K562 (cell line): ENCODE data around the gene GLP1R. TPM values are rescaled to one million over a fixed set of nuclear protein-coding genes. Genes with fewer than 3 reads are reported as not detected.

Experiments used
- ATAC-seq: fragments of 200-7000 bp; cut with Tn5 transposase; 3 replicates; pipeline ENCODE4 v1.9.1; 2020; ENCODE audit warnings: moderate library complexity
- BruUV-seq: library from RNA; stranded (reverse); fragments of 400-500 nt; replicated peaks from 2 replicates; lab custom pipeline; 2021; lab: Mats Ljungman, UMichigan
- CTCF ChIA-PET: fragments of 300-600 bp; formaldehyde crosslinking; extraction: SDS; loops from one replicate; lab custom pipeline; 2021; ENCODE audit warnings: low intra/inter-chr PET ratio; lab: Yijun Ruan, JAX
- POLR2A ChIA-PET: fragments of 300-600, 350-650 bp; sonication (Branson Sonifier 250); formaldehyde crosslinking; extraction: SDS; loops from one replicate; lab custom pipeline; 2021; ENCODE audit warnings: antibody characterized with exemption, inconsistent platforms; lab: Yijun Ruan, JAX
- DNase-seq, 4 experiments: peaks; one replicate each; pipeline versions ENCODE4 v3.0.0 to v3.0.0-alpha.2; 2011 to 2018; ENCODE audit warnings: low spot score in 3 of 4, mixed read lengths in 3 of 4; ENCODE audit errors: extremely low read depth in 1 of 4
- FAIRE-seq: peaks from 2 replicates; lab custom pipeline; 2011; peaks lifted over from hg19 to GRCh38; lab: Jason Lieb, UNC
- H2AFZ ChIP-seq: 2 replicates; pipeline ENCODE4 v1.6.0; 2011; ENCODE audit warnings: low read depth, low read length, control low read depth, inconsistent platforms
- H3K27ac ChIP-seq: fragments of 200-600 bp; 3 replicates; pipeline ENCODE4 v1.8.0; 2011; ENCODE audit warnings: low read depth, mild to moderate bottlenecking, control low read depth, inconsistent platforms, low read length, moderate library complexity, mixed read lengths; ENCODE audit errors: extremely low read depth
- H3K27me3 ChIP-seq, 2 experiments: fragments of 300-600 bp in 1 of 2; 2 replicates in 1 of 2; 3 replicates in 1 of 2; pipeline versions ENCODE4 v1.6.0 to v1.8.0; 2011; ENCODE audit warnings: inconsistent platforms in 2 of 2, low read length in 2 of 2, mild to moderate bottlenecking in 1 of 2, mixed read lengths in 1 of 2, moderate library complexity in 1 of 2; ENCODE audit not compliant: control insufficient read depth in 2 of 2, insufficient read depth in 2 of 2
- H3K36me3 ChIP-seq: fragments of 300-600 bp; 3 replicates; pipeline ENCODE4 v1.8.0; 2011; ENCODE audit warnings: mild to moderate bottlenecking, low read length, inconsistent platforms; ENCODE audit not compliant: control insufficient read depth, insufficient read depth
- H3K4me1 ChIP-seq, 2 experiments: fragments of 200-600 bp in 1 of 2; replicated peaks in 1 of 2; 2 replicates in 1 of 2; 3 replicates in 1 of 2; pipeline versions ENCODE4 v1.5.1 to v1.8.0; 2011; ENCODE audit warnings: inconsistent platforms in 2 of 2, low read length in 2 of 2, mild to moderate bottlenecking in 1 of 2, mixed read lengths in 1 of 2, moderate library complexity in 1 of 2; ENCODE audit not compliant: control insufficient read depth in 2 of 2, insufficient read depth in 2 of 2
- H3K4me2 ChIP-seq: 2 replicates; pipeline ENCODE4 v1.6.1; 2011; ENCODE audit warnings: low read length, control low read depth, inconsistent platforms, mixed read lengths; ENCODE audit not compliant: insufficient read depth
- H3K4me3 ChIP-seq: fragments of 200-600 bp; sonication (generic), shearing (Covaris generic); 2 replicates; pipeline ENCODE4 v1.5.1; 2016; ENCODE audit warnings: control low read depth, inconsistent platforms
- H3K79me2 ChIP-seq: fragments of 200-600 bp; 3 replicates; pipeline ENCODE4 v1.8.0; 2011; ENCODE audit warnings: low read length, inconsistent platforms; ENCODE audit not compliant: control insufficient read depth, insufficient read depth
- H3K9ac ChIP-seq, 2 experiments: 2 replicates each; pipeline versions ENCODE4 v1.6.0 to v1.6.1; 2011; ENCODE audit warnings: low read depth in 2 of 2, low read length in 2 of 2, control low read depth in 1 of 2, inconsistent platforms in 1 of 2, mild to moderate bottlenecking in 1 of 2, mixed read lengths in 1 of 2; ENCODE audit not compliant: insufficient read depth in 1 of 2
- H3K9me1 ChIP-seq: one replicate; pipeline ENCODE4 v1.6.0; 2011; ENCODE audit warnings: inconsistent platforms, mild to moderate bottlenecking, low read length, moderate library complexity; ENCODE audit not compliant: control insufficient read depth, insufficient read depth
- H3K9me3 ChIP-seq: replicated peaks from 2 replicates; pipeline ENCODE4 v1.5.1; 2011; ENCODE audit warnings: low read depth, low read length, inconsistent platforms; ENCODE audit not compliant: control insufficient read depth, insufficient read depth
- H4K20me1 ChIP-seq: replicated peaks from 2 replicates; pipeline ENCODE4 v1.6.1; 2011; ENCODE audit warnings: low read length, inconsistent platforms, mixed read lengths; ENCODE audit not compliant: control insufficient read depth, insufficient read depth
- CTBP1 ChIP-seq: fragments of 450-650 bp; IDR thresholded peaks from 2 replicates; pipeline ENCODE4 v1.6.1; 2016; ENCODE audit warnings: borderline replicate concordance
- KLF6 ChIP-seq: fragments of 250-450 bp; sonication (Bioruptor Pico); IDR thresholded peaks from 2 replicates; pipeline ENCODE4 v1.4.0; 2020; ENCODE audit warnings: mild to moderate bottlenecking, moderate library complexity, borderline replicate concordance
- POLR3A ChIP-seq: IDR thresholded peaks from 2 replicates; pipeline ENCODE4 v1.6.1; 2011; ENCODE audit warnings: borderline replicate concordance, mild to moderate bottlenecking, moderate library complexity; ENCODE audit not compliant: insufficient read length, insufficient read depth; ENCODE audit errors: extremely low read depth
- SPI1 ChIP-seq: IDR thresholded peaks from 2 replicates; pipeline ENCODE4 v1.6.1; 2011; ENCODE audit warnings: low read depth, low read length, control low read depth, borderline replicate concordance
- SRSF7 ChIP-seq: fragments of 200-400 bp; formaldehyde crosslinking; optimal IDR thresholded peaks from 2 replicates; pipeline ENCODE3; 2017; ENCODE audit warnings: mild to moderate bottlenecking, low read depth, low read length
- WGBS: fragments of 100-300 bp; shearing (Covaris generic); methylation state at CpG from one replicate; pipeline ENCODE4 v1.1.6; 2016; ENCODE audit warnings: low coverage, mixed read lengths; ENCODE audit not compliant: insufficient coverage; ENCODE audit errors: missing lambda C conversion rate; 5-methylcytosine and 5-hydroxymethylcytosine counted together
- in situ Hi-C: fragments of 300-500 bp; cut with MboI; formaldehyde crosslinking; loops from 4 replicates; pipeline ENCODE4 v1.15.0; 2018; ENCODE audit warnings: inconsistent platforms, mixed read lengths
- intact Hi-C: fragments of 100-400 bp; cut with micrococcal nuclease; formaldehyde crosslinking; loops from 2 replicates; pipeline ENCODE4 v1.14.2; 2022
- polyA plus RNA-seq, 8 experiments: library from polyadenylated mRNA; depleted of rRNA in 4 of 8; stranded (reverse) in 5 of 8; unstranded in 3 of 8; fragments of >200 nt; fragmentation: Nextera tagmentation in 2 of 8; fragmentation: Illumina TruSeq in 1 of 8; extraction: Ambion mirVana in 2 of 8; extraction: Trizol in 1 of 8; gene quantifications; 2 replicates each; pipeline versions ENCODE4 v1.2.1 to v1.2.3, GENCODE V29; 2011 to 2014; ENCODE audit warnings: inconsistent platforms in 1 of 8, missing spikeins in 1 of 8
- total RNA-seq, 7 experiments: library from RNA; depleted of rRNA in 6 of 7; stranded (reverse); fragments of >200 nt in 6 of 7; fragmentation: Illumina TruSeq in 2 of 7; extraction: Trizol in 2 of 7; gene quantifications; 2 replicates each; pipeline versions ENCODE4 v1.2.1 to v1.2.3, GENCODE V29; 2011 to 2021; ENCODE audit warnings: low replicate concordance in 1 of 7
- TF ChIP-seq, protein P1 (sequence below): sonication (generic); formaldehyde crosslinking; IDR thresholded peaks from 2 replicates; pipeline ENCODE4 v1.8.0; 2022; ENCODE audit warnings: mild to moderate bottlenecking, missing genetic modification reagents
- TF ChIP-seq, protein P2 (sequence below), 3 experiments: fragments of 200-800 bp in 1 of 3; sonication (Bioruptor generic) in 1 of 3; sonication (generic) in 1 of 3; formaldehyde crosslinking in 1 of 3; IDR thresholded peaks; 2 replicates each; pipeline versions ENCODE4 v1.6.1 to v1.8.0; 2016 to 2022; ENCODE audit warnings: mild to moderate bottlenecking in 2 of 3, missing compliant biosample characterization in 2 of 3, missing genetic modification characterization in 2 of 3, missing genetic modification reagents in 1 of 3

GLP1R gene
- total and polyA plus RNA-seq, 9 of the 15 experiments (the other 6 are each of a cell fraction or from before 2014, with no cell fraction given): not detected

DNA sequence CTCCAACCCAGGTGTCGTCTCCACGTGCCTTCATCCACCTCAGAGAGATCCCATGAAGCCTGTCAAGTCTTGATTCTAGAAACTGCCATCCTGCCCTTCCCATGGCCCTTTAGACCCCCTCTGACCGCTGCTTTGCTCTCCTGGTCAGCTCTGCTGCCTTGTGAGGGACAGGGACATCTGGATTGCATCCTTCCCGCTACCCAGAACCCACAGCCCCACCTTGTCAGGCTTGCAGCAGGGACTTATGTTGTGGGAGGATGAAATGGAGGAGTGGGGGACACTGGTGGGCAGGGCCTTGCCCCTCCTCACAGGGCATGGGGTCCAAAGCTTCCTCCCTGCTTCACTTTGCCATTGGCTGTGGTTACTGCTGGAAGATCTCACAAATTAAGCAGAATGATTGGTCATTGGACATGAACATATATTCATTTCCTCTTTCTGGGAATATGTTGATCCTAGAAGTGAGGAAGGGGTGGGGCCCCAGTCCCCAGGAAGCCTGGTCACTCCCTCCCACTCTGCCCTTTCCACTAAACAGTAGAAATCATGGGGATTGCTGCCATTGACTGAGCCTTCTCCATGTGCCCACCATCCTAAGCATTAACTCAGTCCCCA, 4.5 kb downstream of the GLP1R start:
- Histone ChIP-seq H3K4me2 (no peak overlapping the region), H3K9ac (no peak overlapping the region), H3K9me3 (no peaks in the 10 kb centered on the region), H3K4me1 (peaks cover 0 to 9% of the 10 kb centered on the region in 2 experiments; a peak in 2 of 5 replicates), H3K27ac (no peak overlapping the region), H4K20me1 (peaks cover 23% of the 10 kb centered on the region), H3K4me3 (no peak overlapping the region), H3K9me1 (no peaks in the 10 kb centered on the region), H3K79me2 (no peaks in the 10 kb centered on the region), H2AFZ (no peak overlapping the region), H3K36me3 (no peaks in the 10 kb centered on the region)
- ChIA-PET CTCF (interaction anchor here (0.6 kb wide), 1 partner anchor 50 kb away, joined by 4 read pairs; no protein-coding TSS in a partner anchor), POLR2A (interaction anchor here (1.3 kb wide), 1 partner anchor 31 kb away, joined by 4 read pairs; no protein-coding TSS in a partner anchor)
- in situ Hi-C loops (no loop called here), intact Hi-C loops (no loop called here)
- no peak for FAIRE-seq
- DNase-seq: no peak
- ATAC-seq: no peak
- no TSS peak for BruUV-seq
- 0% methylated on average over 4 of the region's 4 CpGs for WGBS
- TF ChIP-seq KLF6: no peak
- TF ChIP-seq, protein P1, sequence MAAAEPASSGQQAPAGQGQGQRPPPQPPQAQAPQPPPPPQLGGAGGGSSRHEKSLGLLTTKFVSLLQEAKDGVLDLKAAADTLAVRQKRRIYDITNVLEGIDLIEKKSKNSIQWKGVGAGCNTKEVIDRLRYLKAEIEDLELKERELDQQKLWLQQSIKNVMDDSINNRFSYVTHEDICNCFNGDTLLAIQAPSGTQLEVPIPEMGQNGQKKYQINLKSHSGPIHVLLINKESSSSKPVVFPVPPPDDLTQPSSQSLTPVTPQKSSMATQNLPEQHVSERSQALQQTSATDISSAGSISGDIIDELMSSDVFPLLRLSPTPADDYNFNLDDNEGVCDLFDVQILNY: no peak
- no peak for TF ChIP-seq CTBP1
- no peak for TF ChIP-seq SRSF7
- TF ChIP-seq, protein P2, sequence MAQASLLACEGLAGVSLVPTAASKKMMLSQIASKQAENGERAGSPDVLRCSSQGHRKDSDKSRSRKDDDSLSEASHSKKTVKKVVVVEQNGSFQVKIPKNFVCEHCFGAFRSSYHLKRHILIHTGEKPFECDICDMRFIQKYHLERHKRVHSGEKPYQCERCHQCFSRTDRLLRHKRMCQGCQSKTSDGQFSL (CRISPR knock-in tag; IDR thresholded peaks at IDR 0.05): no peak
- TF ChIP-seq, protein P2 (tag; IDR thresholded peaks at IDR 0.05): no peak
- peak; percentile 31; the same call in 1 of the 2 replicates for TF ChIP-seq SPI1
- TF ChIP-seq POLR3A: no peak
- TF ChIP-seq, all 486 proteins: peak for 1
- H3K27me3 ChIP-seq: peaks cover 25 to 64% of the 10 kb centered on the region in 2 experiments
